Hypothalamus (tissue), 51 donors: ENCODE measurements around the gene ATOSB.

Source experiments
- DNase-seq, 51 donors: peaks; one replicate each; lab custom pipeline; 2025; lab: John Stamatoyannopoulos, UW

Gene ATOSB

GRCh38 chr9:35096035-35096849 is 19.4 kb downstream of the ATOSB start, which contains the start of gene PIGO:
Gene PIGO (minus strand): TSS chr9:35096591. CDS start chr9:35095565, 1,026 bp downstream.
- peak in 50 of 51 donors; percentile 37 to 92 (median 78) for DNase-seq

GRCh38 chr9:35091536-35091935 is 24.1 kb downstream of the ATOSB start:
- DNase-seq: no peak

GRCh38 chr9:35089434-35089833 is 26.2 kb downstream of the ATOSB start:
- DNase-seq: no peak

- no peak for DNase-seq
Observed at GRCh38 chr9:35085078-35085477, 30.6 kb downstream of the ATOSB start.

GRCh38 chr9:35079426-35080341 is 36.0 kb downstream of the ATOSB start, which contains the start of gene FANCG:
Gene FANCG (minus strand): TSS chr9:35079942. CDS start chr9:35079524, 418 bp downstream.
- DNase-seq: peak; percentile 53 to 96 (median 86)

GRCh38 chr9:35079041-35079425 is 36.6 kb downstream of the ATOSB start:
- peak in 1 of 51 donors; percentile 38 for DNase-seq

GRCh38 chr9:35078066-35078465 is 37.6 kb downstream of the ATOSB start:
- DNase-seq: no peak

GRCh38 chr9:35076848-35077247 is 38.8 kb downstream of the ATOSB start:
- no peak for DNase-seq

- DNase-seq: no peak
Observed at GRCh38 chr9:35075358-35075757, 40.3 kb downstream of the ATOSB start.

- no peak for DNase-seq
Observed at GRCh38 chr9:35074791-35075190, 40.9 kb downstream of the ATOSB start.

GRCh38 chr9:35074141-35074540 is 41.5 kb downstream of the ATOSB start:
- DNase-seq: no peak

GRCh38 chr9:35073279-35073612 is 42.4 kb downstream of the ATOSB start:
- DNase-seq: no peak

- DNase-seq: peak; percentile 49 to 99 (median 97)
Observed at GRCh38 chr9:35072461-35073278, 43.0 kb downstream of the ATOSB start, which contains the start of gene VCP. Gene VCP (minus strand): TSS chr9:35072625. CDS start chr9:35072353, 272 bp downstream.

- peak in 50 of 51 donors; percentile 18 to 93 (median 61) for DNase-seq
Observed at GRCh38 chr9:35071814-35072460, 43.7 kb downstream of the ATOSB start.

GRCh38 chr9:35070823-35071813 is 44.5 kb downstream of the ATOSB start:
- DNase-seq: no peak

- DNase-seq: no peak
Observed at GRCh38 chr9:35069020-35069419, 46.6 kb downstream of the ATOSB start.

- no peak for DNase-seq
Observed at GRCh38 chr9:35067056-35067455, 48.6 kb downstream of the ATOSB start.

GRCh38 chr9:35060548-35061207 is 55.0 kb downstream of the ATOSB start:
- DNase-seq: no peak
